Tongue (tissue), 2 donors: ENCODE data around the gene HABP4. TPM values are rescaled to one million over a fixed set of nuclear protein-coding genes. Genes with fewer than 3 reads are reported as not detected.

Experiments used
- DNase-seq: peaks from one replicate; pipeline ENCODE4 v3.0.0-alpha.2; 2015
- total RNA-seq: library from RNA; depleted of rRNA; stranded (reverse); fragments of >200 nt; gene quantifications from one replicate; pipeline ENCODE4 v1.2.3, GENCODE V29; 2014

HABP4 gene
- total RNA-seq, 1 donor from 2014 or later: 14.6 TPM

GRCh38 chr9:96476591-96476990 lies 26.6 kb downstream of the HABP4 start:
- no peak for DNase-seq

- no peak for DNase-seq
These were observed 28.9 kb downstream of the HABP4 start for GRCh38 chr9:96478829-96479371.

GRCh38 chr9:96480736-96481135 lies 30.8 kb downstream of the HABP4 start:
- no peak for DNase-seq

- no peak for DNase-seq
These were observed 32.5 kb downstream of the HABP4 start for GRCh38 chr9:96482476-96482875.

- no peak for DNase-seq
These were observed 33.2 kb downstream of the HABP4 start for GRCh38 chr9:96483197-96483596.

- DNase-seq: no peak
These were observed 33.9 kb downstream of the HABP4 start for GRCh38 chr9:96483733-96484390.

GRCh38 chr9:96484521-96484931 lies 34.6 kb downstream of the HABP4 start:
- no peak for DNase-seq

GRCh38 chr9:96485280-96485679 lies 35.3 kb downstream of the HABP4 start:
- no peak for DNase-seq

GRCh38 chr9:96486386-96487028 lies 36.5 kb downstream of the HABP4 start:
- DNase-seq: peak; percentile 62

- no peak for DNase-seq
These were observed 37.0 kb downstream of the HABP4 start for GRCh38 chr9:96487029-96487396.

- peak; percentile 27 for DNase-seq
These were observed 38.0 kb downstream of the HABP4 start for GRCh38 chr9:96487949-96488348.

GRCh38 chr9:96489482-96489979 lies 39.6 kb downstream of the HABP4 start:
- DNase-seq: no peak

GRCh38 chr9:96490534-96491078 lies 40.6 kb downstream of the HABP4 start:
- DNase-seq: no peak

GRCh38 chr9:96491079-96491879 lies 41.3 kb downstream of the HABP4 start:
- DNase-seq: no peak

GRCh38 chr9:96491880-96492525 lies 42.0 kb downstream of the HABP4 start:
- no peak for DNase-seq

GRCh38 chr9:96492993-96493531 lies 43.1 kb downstream of the HABP4 start:
- DNase-seq: peak; percentile 41

- DNase-seq: no peak
These were observed 43.8 kb downstream of the HABP4 start for GRCh38 chr9:96493757-96494156.

GRCh38 chr9:96494215-96494800 lies 44.3 kb downstream of the HABP4 start:
- DNase-seq: no peak

- no peak for DNase-seq
These were observed 45.4 kb downstream of the HABP4 start for GRCh38 chr9:96495341-96495740.

GRCh38 chr9:96496368-96497116 lies 46.6 kb downstream of the HABP4 start:
- DNase-seq: no peak

GRCh38 chr9:96497117-96497399 lies 47.1 kb downstream of the HABP4 start:
- DNase-seq: no peak
